K562 (cell line): ENCODE measurements around the gene RGS5.

Experiments
- CEBPB ChIP-seq: fragments of 450-650 bp; IDR thresholded peaks from 2 replicates; pipeline ENCODE4 v1.6.1; 2016; ENCODE audit warnings: missing genetic modification characterization, missing compliant biosample characterization
- CTCF ChIP-seq, 3 experiments: IDR thresholded peaks in 2 of 3; conservative IDR thresholded peaks in 1 of 3; 2 replicates each; pipeline ENCODE4 v1.5.1; 2011 to 2012; ENCODE audit warnings: low read length in 3 of 3, mild to moderate bottlenecking in 3 of 3, control low read depth in 2 of 3, improper control_type of control experiment in 1 of 3, inconsistent platforms in 1 of 3, low read depth in 1 of 3, mixed read lengths in 1 of 3, moderate library complexity in 1 of 3; ENCODE audit not compliant: insufficient read depth in 2 of 3
- EP300 ChIP-seq: IDR thresholded peaks from 2 replicates; pipeline ENCODE4 v1.6.1; 2012; ENCODE audit warnings: low read length, improper control_type of control experiment
- FOSL1 ChIP-seq: fragments of 200-800 bp; sonication (Bioruptor generic); conservative IDR thresholded peaks from 2 replicates; pipeline ENCODE4 v1.6.1; 2016; ENCODE audit warnings: missing genetic modification characterization, missing compliant biosample characterization
- GABPA ChIP-seq: fragments of 200-800 bp; sonication (Bioruptor generic); conservative IDR thresholded peaks from 2 replicates; pipeline ENCODE4 v1.6.1; 2016; ENCODE audit warnings: low read depth, missing genetic modification characterization, missing compliant biosample characterization
- HNRNPK ChIP-seq: fragments of 200-400 bp; formaldehyde crosslinking; IDR thresholded peaks from one replicate; pipeline ENCODE4 v1.6.1; 2018; ENCODE audit warnings: mild to moderate bottlenecking, low read depth, low read length; ENCODE audit not compliant: poor library complexity, severe bottlenecking
- NBN ChIP-seq: fragments of 450-650 bp; IDR thresholded peaks from 2 replicates; pipeline ENCODE4 v1.6.1; 2016; ENCODE audit warnings: low read depth, mild to moderate bottlenecking
- POLR2A ChIP-seq: fragments of 450-650 bp; conservative IDR thresholded peaks from 2 replicates; pipeline ENCODE4 v1.6.1; 2016
- SRF ChIP-seq, 2 experiments: fragments of 250-450, 450-650 bp in 1 of 2; sonication (Bioruptor Pico) in 1 of 2; sonication (generic) in 1 of 2; formaldehyde crosslinking; IDR thresholded peaks; 2 replicates each; pipeline versions ENCODE4 v1.5.0 to v1.5.1; 2020 to 2022; ENCODE audit warnings: mild to moderate bottlenecking in 1 of 2, missing genetic modification reagents in 1 of 2

DNA sequence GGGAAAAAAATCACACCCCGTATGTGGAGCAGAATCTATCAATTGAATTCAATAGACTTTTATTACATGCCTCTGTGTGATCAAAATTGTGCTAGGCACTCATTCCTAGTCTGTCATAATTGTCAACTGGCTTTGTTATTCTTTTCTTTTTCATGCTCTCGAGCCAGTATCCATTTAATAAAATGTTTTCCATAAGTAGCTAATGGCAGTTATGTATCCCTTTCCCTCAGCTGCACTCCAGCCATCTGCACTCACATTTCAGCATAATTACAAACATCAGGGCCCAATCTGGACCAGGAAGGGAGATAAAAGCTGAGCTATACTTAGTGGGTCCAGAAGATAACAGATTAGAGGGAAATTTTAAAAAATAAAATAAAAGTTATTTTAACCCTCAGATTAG lies 15.9 kb downstream of the RGS5 start:
- no peak for TF ChIP-seq POLR2A
- no peak for TF ChIP-seq CTCF (IDR thresholded peaks at IDR 0.05 in 2 of 3, conservative IDR thresholded peaks at IDR 0.05 in 1 of 3; ENCODE audit: insufficient read depth in 2 of 3, low read depth in 1 of 3, low read length in 3 of 3)
- no peak for TF ChIP-seq EP300
- TF ChIP-seq NBN = no peak
- TF ChIP-seq CEBPB = no peak
- TF ChIP-seq SRF (CRISPR knock-in tag; IDR thresholded peaks at IDR 0.05) = no peak
- no peak for TF ChIP-seq FOSL1 (tag)
- no peak for TF ChIP-seq GABPA
- TF ChIP-seq HNRNPK = no peak
